HEK293 (cell line): Measurements from ENCODE around the gene NFIB.

ENCODE experiments used
- ATF2 ChIP-seq: fragments of 450-650 bp; formaldehyde crosslinking; IDR thresholded peaks from 2 replicates; pipeline ENCODE4 v1.5.1; 2016; ENCODE audit warnings: missing biosample characterization, missing genetic modification characterization, low read depth
- CTCF ChIP-seq: fragments of 450-650 bp; formaldehyde crosslinking; IDR thresholded peaks from 2 replicates; pipeline ENCODE4 v1.5.1; 2016; ENCODE audit warnings: missing biosample characterization, missing genetic modification characterization
- TCF7L2 ChIP-seq: IDR thresholded peaks from 2 replicates; pipeline ENCODE4 v1.6.1; 2011; ENCODE audit warnings: low read depth, mild to moderate bottlenecking, inconsistent platforms, low read length, moderate library complexity, borderline replicate concordance
- ZBTB1 ChIP-seq: fragments of 450-650 bp; formaldehyde crosslinking; IDR thresholded peaks from 2 replicates; pipeline ENCODE4 v1.5.1; 2016; ENCODE audit warnings: missing biosample characterization, missing genetic modification characterization
- ZNF239 ChIP-seq: fragments of 450-650 bp; formaldehyde crosslinking; IDR thresholded peaks from 2 replicates; pipeline ENCODE4 v1.5.1; 2016; ENCODE audit warnings: missing biosample characterization, missing genetic modification characterization
- ZNF776 ChIP-seq: fragments of 450-650 bp; formaldehyde crosslinking; IDR thresholded peaks from 2 replicates; pipeline ENCODE4 v1.5.0; 2017; ENCODE audit warnings: missing biosample characterization, missing genetic modification characterization, borderline replicate concordance

DNA sequence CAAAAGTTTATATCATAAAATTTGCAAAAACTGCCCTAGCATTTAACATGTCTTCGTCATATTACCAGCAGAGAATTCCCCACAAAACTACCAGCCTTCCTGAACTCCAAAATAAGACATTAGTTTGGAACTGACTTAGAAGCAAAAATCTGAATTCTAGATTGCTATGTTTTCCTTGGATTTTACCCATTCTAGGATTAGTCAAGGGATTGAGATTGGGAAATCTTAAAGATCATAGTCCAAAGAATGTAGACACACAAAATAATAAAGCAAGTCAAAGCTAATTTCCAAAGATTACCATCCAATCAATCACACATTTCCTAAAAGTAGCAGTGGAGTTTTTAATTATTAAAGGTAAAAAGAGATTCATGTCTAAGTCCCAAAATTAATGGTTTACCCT lies 138.2 kb downstream of the NFIB start:
- TF ChIP-seq TCF7L2 = no peak
- no peak for TF ChIP-seq ZBTB1
- no peak for TF ChIP-seq CTCF (tag by site-specific recombination)
- no peak for TF ChIP-seq ZNF776 (tag by site-specific recombination)
- TF ChIP-seq ATF2 = no peak
- no peak for TF ChIP-seq ZNF239 (tag by site-specific recombination)
